ENCODE measurements around the gene FBXL20. TPM values are rescaled to one million over a fixed set of nuclear protein-coding genes. Genes with fewer than 3 reads are reported as not detected.
A peak's percentile ranks its signal among the peaks of the same experiment; 100 is the strongest.

The FBXL20 gene
- total and polyA plus RNA-seq, 9 of the 15 experiments (the other 6 are each of a cell fraction or from before 2014, with no cell fraction given): 1.8 to 15.1 (median 5.6) TPM

DNA sequence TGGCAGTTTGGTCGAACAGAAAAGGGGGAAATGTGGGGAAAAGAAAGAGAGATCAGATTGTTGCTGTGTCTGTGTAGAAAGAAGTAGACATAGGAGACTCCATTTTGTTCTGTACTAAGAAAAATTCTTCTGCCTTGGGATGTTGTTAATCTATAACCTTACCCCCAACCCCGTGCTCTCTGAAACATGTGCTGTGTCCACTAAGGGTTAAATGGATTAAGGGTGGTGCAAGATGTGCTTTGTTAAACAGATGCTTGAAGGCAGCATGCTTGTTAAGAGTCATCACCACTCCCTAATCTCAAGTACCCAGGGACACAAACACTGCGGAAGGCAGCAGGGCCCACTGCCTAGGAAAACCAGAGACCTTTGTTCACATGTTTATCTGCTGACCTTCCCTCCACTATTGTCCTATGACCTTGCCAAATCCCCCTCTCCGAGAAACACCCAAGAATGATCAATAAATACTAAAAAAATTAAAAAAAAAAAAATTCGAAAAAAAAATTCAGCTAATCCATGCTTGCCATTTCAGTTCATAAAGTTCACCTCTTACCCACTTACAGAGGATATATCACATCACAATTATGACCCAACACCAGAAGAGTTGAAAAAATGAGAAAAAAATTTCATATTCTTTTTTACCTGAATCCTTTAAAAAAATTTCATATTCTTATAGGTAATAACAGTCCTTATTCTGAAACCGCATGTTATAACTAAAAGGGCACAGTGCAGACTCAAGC, 67.2 kb downstream of the FBXL20 start (continued):
- TF ChIP-seq ZNF644 (tag; IDR thresholded peaks at IDR 0.05; ENCODE audit: low read depth) (peak; percentile 72; the same call in 1 of the 2 replicates), ZNF668 (CRISPR knock-in tag; IDR thresholded peaks at IDR 0.05) (0 out of 2 replicates have a peak, but pooled peaks have one; percentile 72), FOXK2 (conservative IDR thresholded peaks at IDR 0.05 in 1 of 2, IDR thresholded peaks at IDR 0.05 in 1 of 2; ENCODE audit: low read depth in 2 of 2) (peak; percentile 53 to 71), MECOM (CRISPR knock-in tag; IDR thresholded peaks at IDR 0.05) (peak; percentile 83), MAFG (tag; conservative IDR thresholded peaks at IDR 0.05) (peak; percentile 57; the same call in 1 of the 2 replicates), ZNF584 (CRISPR knock-in tag; IDR thresholded peaks at IDR 0.05; ENCODE audit: low read depth) (peak; percentile 76; the same call in 1 of the 2 replicates), KDM1A (IDR thresholded peaks at IDR 0.05) (peak; percentile 58 to 71; a peak in 3 of 4 replicates), ARNT (IDR thresholded peaks at IDR 0.05) (peak in 1 of 2 experiments; percentile 76; a peak in 2 of 4 replicates), MEF2D (tag; conservative IDR thresholded peaks at IDR 0.05; ENCODE audit: low read depth) (peak; percentile 92), CXXC5 (CRISPR knock-in tag; IDR thresholded peaks at IDR 0.05) (peak; percentile 90)
- TF ChIP-seq, protein P1, sequence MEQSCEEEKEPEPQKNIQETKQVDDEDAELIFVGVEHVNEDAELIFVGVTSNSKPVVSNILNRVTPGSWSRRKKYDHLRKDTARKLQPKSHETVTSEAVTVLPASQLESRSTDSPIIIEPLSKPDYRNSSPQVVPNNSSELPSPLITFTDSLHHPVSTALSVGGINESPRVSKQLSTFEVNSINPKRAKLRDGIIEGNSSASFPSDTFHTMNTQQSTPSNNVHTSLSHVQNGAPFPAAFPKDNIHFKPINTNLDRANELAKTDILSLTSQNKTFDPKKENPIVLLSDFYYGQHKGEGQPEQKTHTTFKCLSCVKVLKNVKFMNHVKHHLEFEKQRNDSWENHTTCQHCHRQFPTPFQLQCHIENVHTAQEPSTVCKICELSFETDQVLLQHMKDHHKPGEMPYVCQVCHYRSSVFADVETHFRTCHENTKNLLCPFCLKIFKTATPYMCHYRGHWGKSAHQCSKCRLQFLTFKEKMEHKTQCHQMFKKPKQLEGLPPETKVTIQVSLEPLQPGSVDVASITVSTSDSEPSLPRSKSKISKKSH (CRISPR knock-in tag; IDR thresholded peaks at IDR 0.05): 0 out of 2 replicates have a peak, but pooled peaks have one; percentile 60
- TF ChIP-seq, protein P2, sequence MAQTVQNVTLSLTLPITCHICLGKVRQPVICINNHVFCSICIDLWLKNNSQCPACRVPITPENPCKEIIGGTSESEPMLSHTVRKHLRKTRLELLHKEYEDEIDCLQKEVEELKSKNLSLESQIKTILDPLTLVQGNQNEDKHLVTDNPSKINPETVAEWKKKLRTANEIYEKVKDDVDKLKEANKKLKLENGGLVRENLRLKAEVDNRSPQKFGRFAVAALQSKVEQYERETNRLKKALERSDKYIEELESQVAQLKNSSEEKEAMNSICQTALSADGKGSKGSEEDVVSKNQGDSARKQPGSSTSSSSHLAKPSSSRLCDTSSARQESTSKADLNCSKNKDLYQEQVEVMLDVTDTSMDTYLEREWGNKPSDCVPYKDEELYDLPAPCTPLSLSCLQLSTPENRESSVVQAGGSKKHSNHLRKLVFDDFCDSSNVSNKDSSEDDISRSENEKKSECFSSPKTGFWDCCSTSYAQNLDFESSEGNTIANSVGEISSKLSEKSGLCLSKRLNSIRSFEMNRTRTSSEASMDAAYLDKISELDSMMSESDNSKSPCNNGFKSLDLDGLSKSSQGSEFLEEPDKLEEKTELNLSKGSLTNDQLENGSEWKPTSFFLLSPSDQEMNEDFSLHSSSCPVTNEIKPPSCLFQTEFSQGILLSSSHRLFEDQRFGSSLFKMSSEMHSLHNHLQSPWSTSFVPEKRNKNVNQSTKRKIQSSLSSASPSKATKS (CRISPR knock-in tag; IDR thresholded peaks at IDR 0.05): 0 out of 2 replicates have a peak, but pooled peaks have one; percentile 74
- TF ChIP-seq, protein P3, sequence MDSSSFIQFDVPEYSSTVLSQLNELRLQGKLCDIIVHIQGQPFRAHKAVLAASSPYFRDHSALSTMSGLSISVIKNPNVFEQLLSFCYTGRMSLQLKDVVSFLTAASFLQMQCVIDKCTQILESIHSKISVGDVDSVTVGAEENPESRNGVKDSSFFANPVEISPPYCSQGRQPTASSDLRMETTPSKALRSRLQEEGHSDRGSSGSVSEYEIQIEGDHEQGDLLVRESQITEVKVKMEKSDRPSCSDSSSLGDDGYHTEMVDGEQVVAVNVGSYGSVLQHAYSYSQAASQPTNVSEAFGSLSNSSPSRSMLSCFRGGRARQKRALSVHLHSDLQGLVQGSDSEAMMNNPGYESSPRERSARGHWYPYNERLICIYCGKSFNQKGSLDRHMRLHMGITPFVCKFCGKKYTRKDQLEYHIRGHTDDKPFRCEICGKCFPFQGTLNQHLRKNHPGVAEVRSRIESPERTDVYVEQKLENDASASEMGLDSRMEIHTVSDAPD (CRISPR knock-in tag; IDR thresholded peaks at IDR 0.05): peak; percentile 76; the same call in 1 of the 2 replicates
